Tibial artery (tissue), 4 donors: Measurements from ENCODE around the gene NRF1.

Source experiments
- DNase-seq, 2 donors: peaks; one replicate each; pipeline ENCODE4 v3.0.0-alpha.2; 2019
- H3K27ac ChIP-seq, 2 donors: fragments of 200-600 bp; sonication (generic) in 1 of 2; 1 replicate in 1 of 2; 2 replicates in 1 of 2; pipeline ENCODE4 v1.5.1; 2018 to 2019; ENCODE audit warnings: mild to moderate bottlenecking in 1 of 2
- H3K27me3 ChIP-seq, 2 donors: fragments of 200-600 bp; sonication (generic) in 1 of 2; one replicate each; pipeline versions ENCODE4 v1.5.1 to v1.6.0; 2016 to 2019
- H3K36me3 ChIP-seq, 3 donors: fragments of 200-600 bp; sonication (generic) in 2 of 3; one replicate each; pipeline ENCODE4 v1.5.1; 2016 to 2019; ENCODE audit warnings: mild to moderate bottlenecking in 2 of 3
- H3K4me1 ChIP-seq, 4 donors: fragments of 200-600 bp; sonication (generic) in 2 of 4; 1 replicate in 3 of 4; 2 replicates in 1 of 4; pipeline ENCODE4 v1.5.1; 2016 to 2019
- H3K4me3 ChIP-seq, 2 donors: fragments of 200-600 bp; sonication (generic) in 1 of 2; 1 replicate in 1 of 2; 2 replicates in 1 of 2; pipeline ENCODE4 v1.5.1; 2018 to 2019; ENCODE audit warnings: mild to moderate bottlenecking in 2 of 2
- H3K9me3 ChIP-seq, 3 donors: fragments of 200-600 bp; sonication (generic) in 1 of 3; one replicate each; pipeline ENCODE4 v1.5.1; 2016 to 2019
- CTCF ChIP-seq, 2 experiments: fragments of 200-600 bp in 1 of 2; fragments of 450-650 bp in 1 of 2; IDR thresholded peaks; one replicate each; pipeline ENCODE4 v1.5.1; 2017 to 2019; ENCODE audit warnings: antibody characterized with exemption in 2 of 2, mild to moderate bottlenecking in 1 of 2, moderate library complexity in 1 of 2
- intact Hi-C: fragments of 100-400 bp; cut with DNase I; formaldehyde crosslinking; loops from one replicate; pipeline ENCODE4 v1.15.0; 2023; ENCODE audit warnings: low total_unique reads

The NRF1 gene

DNA sequence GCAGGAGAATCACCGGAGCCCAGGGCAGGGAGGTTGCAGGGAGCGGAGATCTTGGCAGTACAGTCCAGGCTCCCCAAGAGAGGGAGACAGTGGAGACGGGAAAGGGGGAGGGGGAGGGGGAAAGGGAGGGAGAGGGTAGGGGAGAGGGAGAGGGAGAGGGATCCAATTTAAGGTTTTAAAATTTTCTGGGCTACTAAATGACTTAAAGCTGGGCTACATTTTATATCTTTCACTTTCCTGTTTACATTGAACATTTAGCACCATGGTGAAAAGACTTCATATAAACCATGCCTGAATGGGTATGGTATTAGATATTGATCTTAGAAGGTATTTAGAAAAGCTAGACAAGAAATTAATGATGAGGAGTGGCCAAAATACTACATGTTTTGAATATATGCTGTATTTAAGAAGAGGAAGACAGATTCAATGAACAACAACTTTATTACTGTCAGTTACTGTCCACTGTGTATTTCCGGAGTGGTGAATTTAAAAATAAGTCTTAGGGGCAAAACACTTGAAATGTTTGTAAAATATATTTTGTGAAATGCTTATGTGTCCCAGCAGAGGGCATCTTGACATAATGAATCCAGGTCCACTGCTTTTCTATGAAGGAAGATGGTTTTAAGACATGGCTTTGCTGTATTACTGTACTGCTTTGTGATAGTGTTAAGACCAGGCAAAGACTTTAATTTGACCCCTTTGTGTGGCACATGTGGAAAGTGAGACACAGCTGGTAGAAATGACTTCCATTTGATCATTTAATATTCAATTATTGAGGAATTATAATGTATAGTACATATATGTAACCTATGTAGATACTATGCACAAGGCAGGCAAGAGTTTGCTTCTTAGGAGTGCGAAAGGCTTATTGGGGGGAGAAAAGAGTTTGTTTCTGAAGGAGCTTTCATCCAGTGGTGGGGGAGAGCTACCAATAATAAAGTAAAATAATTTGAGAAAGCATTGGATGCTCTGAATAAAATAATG, 52.8 kb downstream of the NRF1 start:
- intact Hi-C loops: loop anchor here (10.0 kb wide), 1 partner anchor 160 kb away; no protein-coding TSS in a partner anchor
- TF ChIP-seq CTCF (IDR thresholded peaks at IDR 0.05): peak; percentile 31 to 58
- no peak for DNase-seq

GRCh38 chr7:129665013-129665401, 53.5 kb downstream of the NRF1 start:
- H3K9me3 ChIP-seq: peaks cover 0 to 5% (median 0%) of the 10 kb centered on the region in 3 donors
- peaks cover 20 to 25% (median 21%) of the 10 kb centered on the region in 3 donors for H3K36me3 ChIP-seq
- H3K27me3 ChIP-seq: no peaks in the 10 kb centered on the region
- H3K27ac ChIP-seq: no peak overlapping the region
- intact Hi-C loops: loop anchor here (10.0 kb wide), 1 partner anchor 160 kb away; no protein-coding TSS in a partner anchor
- no peak overlapping the region for H3K4me3 ChIP-seq
- no peak for DNase-seq
- H3K4me1 ChIP-seq: no peaks in the 10 kb centered on the region
- TF ChIP-seq CTCF (IDR thresholded peaks at IDR 0.05): no peak

More for the DNA sequence above, 52.8 kb downstream of the NRF1 start:
- no peaks in the 10 kb centered on the region for H3K27me3 ChIP-seq
- H3K9me3 ChIP-seq: peaks cover 0 to 5% (median 0%) of the 10 kb centered on the region in 3 donors
- peaks cover 27 to 32% (median 28%) of the 10 kb centered on the region in 3 donors for H3K36me3 ChIP-seq
- no peaks in the 10 kb centered on the region for H3K4me1 ChIP-seq
- H3K27ac ChIP-seq: no peak overlapping the region
- no peak overlapping the region for H3K4me3 ChIP-seq

DNA sequence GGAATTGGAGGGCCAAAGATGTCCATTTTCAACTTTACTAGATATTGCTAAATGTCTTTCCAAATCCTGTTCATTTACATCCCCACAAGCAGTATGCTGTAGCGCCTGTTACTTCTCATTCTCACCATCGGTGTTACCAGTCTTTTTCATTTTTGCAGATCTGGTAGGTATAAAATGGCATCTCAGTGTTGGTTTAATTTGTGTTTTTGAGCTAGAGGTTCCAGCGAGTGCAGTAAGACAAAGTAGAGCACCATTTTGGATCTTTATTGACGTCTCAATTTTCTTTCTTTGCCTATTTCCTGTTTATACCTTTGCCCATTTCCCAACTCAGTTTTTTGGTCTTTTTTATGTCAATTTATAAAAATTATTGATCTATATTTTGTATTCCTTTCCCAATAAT, 55.6 kb downstream of the NRF1 start:
- no peaks in the 10 kb centered on the region for H3K4me1 ChIP-seq
- H3K27ac ChIP-seq: no peak overlapping the region
- peaks cover 2 to 14% (median 2%) of the 10 kb centered on the region in 3 donors for H3K36me3 ChIP-seq
- no peaks in the 10 kb centered on the region for H3K27me3 ChIP-seq
- TF ChIP-seq CTCF (IDR thresholded peaks at IDR 0.05): no peak
- no peaks in the 10 kb centered on the region for H3K9me3 ChIP-seq
- intact Hi-C loops: loop anchor here (10.0 kb wide), 1 partner anchor 158 kb away; no protein-coding TSS in a partner anchor
- no peak overlapping the region for H3K4me3 ChIP-seq
- no peak for DNase-seq

DNA sequence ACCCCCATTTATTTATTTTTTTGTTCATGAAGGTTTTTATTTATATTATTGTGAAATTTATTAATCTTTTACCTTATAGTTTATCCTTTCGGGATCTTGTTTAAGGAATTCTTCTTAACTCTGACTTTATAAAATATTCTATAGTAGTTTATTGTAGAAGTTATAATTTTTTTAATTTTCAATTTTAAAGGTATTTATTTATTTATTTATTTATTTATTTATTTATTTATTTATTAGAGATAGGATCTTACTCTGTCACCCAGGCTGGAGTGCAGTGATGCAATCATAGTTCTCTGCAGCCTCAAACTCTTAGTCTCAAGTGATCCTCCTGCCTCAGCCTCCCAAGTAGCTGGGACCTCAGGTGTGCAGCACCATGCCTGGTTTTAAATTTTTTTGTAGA, 56.0 kb downstream of the NRF1 start:
- no peak for TF ChIP-seq CTCF (IDR thresholded peaks at IDR 0.05)
- peaks cover 1 to 18% (median 6%) of the 10 kb centered on the region in 3 donors for H3K36me3 ChIP-seq
- intact Hi-C loops: loop anchor here (10.0 kb wide), 1 partner anchor 157 kb away; no protein-coding TSS in a partner anchor

GRCh38 chr7:129669901-129670300, 58.4 kb downstream of the NRF1 start:
- Histone ChIP-seq H3K27me3 (no peaks in the 10 kb centered on the region), H3K9me3 (no peaks in the 10 kb centered on the region), H3K27ac (no peak overlapping the region), H3K4me1 (no peaks in the 10 kb centered on the region), H3K36me3 (peaks cover 12 to 35% (median 25%) of the 10 kb centered on the region in 3 donors), H3K4me3 (no peak overlapping the region)
- no peak for TF ChIP-seq CTCF (IDR thresholded peaks at IDR 0.05)
- intact Hi-C loops: loop anchor here (10.0 kb wide), 1 partner anchor 155 kb away; no protein-coding TSS in a partner anchor
- DNase-seq: no peak

More for the DNA sequence above, 56.0 kb downstream of the NRF1 start:
- no peaks in the 10 kb centered on the region for H3K27me3 ChIP-seq
- DNase-seq: no peak
- no peaks in the 10 kb centered on the region for H3K4me1 ChIP-seq
- H3K4me3 ChIP-seq: no peak overlapping the region
- no peaks in the 10 kb centered on the region for H3K9me3 ChIP-seq
- H3K27ac ChIP-seq: no peak overlapping the region
